B cell (primary cell): ENCODE results near the gene WDR48.

Experiments
- EZH2 ChIP-seq: IDR thresholded peaks from 2 replicates; pipeline ENCODE4 v1.6.1; 2012; ENCODE audit warnings: borderline replicate concordance, low read depth, mild to moderate bottlenecking, moderate library complexity, low read length; ENCODE audit not compliant: insufficient read depth, poor library complexity, severe bottlenecking
- TF ChIP-seq, protein P1 (sequence below): fragments of 200-600 bp; IDR thresholded peaks from one replicate; pipeline ENCODE4 v1.8.0; 2022; ENCODE audit warnings: antibody characterized with exemption, mild to moderate bottlenecking

DNA sequence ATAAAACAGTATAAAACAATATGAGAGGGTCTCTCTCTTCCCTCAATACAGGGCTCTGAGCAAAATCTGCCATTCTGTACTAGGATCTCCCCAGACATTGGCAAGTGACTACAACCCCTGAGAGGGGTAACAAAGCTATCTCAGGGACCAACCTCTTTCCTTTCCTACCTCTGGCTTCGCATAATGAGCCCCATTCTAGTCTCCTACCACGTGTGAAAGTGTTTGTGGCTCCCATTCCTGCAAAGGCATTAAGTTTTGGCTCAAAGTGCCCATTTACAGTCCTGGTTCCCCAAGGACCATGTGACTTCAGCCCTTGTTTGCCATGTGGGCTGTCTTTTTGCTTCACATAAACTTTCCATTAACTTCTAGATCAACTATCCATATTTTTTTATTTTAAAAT is 46.5 kb upstream of the WDR48 start:
- TF ChIP-seq, protein P1, sequence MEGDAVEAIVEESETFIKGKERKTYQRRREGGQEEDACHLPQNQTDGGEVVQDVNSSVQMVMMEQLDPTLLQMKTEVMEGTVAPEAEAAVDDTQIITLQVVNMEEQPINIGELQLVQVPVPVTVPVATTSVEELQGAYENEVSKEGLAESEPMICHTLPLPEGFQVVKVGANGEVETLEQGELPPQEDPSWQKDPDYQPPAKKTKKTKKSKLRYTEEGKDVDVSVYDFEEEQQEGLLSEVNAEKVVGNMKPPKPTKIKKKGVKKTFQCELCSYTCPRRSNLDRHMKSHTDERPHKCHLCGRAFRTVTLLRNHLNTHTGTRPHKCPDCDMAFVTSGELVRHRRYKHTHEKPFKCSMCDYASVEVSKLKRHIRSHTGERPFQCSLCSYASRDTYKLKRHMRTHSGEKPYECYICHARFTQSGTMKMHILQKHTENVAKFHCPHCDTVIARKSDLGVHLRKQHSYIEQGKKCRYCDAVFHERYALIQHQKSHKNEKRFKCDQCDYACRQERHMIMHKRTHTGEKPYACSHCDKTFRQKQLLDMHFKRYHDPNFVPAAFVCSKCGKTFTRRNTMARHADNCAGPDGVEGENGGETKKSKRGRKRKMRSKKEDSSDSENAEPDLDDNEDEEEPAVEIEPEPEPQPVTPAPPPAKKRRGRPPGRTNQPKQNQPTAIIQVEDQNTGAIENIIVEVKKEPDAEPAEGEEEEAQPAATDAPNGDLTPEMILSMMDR, result no peak
- TF ChIP-seq EZH2, result no peak
